HG03378 (cell line): ENCODE results near the gene SLC26A11.
"Not testable (repeated sequence)": the region's sequence is repeated elsewhere in the genome, so short reads cannot be mapped to it uniquely, and the experiment has no call there.

Experiments
- ATAC-seq: cut with Tn5 transposase; IDR thresholded peaks from one replicate; pipeline ENCODE4 v1.9.1; 2021; ENCODE audit warnings: mild to moderate bottlenecking, moderate library complexity; ENCODE audit not compliant: unreplicated experiment

Gene SLC26A11

GRCh38 chr17:80195671-80196529 lies 24.3 kb upstream of the SLC26A11 start:
- ATAC-seq = no peak

DNA sequence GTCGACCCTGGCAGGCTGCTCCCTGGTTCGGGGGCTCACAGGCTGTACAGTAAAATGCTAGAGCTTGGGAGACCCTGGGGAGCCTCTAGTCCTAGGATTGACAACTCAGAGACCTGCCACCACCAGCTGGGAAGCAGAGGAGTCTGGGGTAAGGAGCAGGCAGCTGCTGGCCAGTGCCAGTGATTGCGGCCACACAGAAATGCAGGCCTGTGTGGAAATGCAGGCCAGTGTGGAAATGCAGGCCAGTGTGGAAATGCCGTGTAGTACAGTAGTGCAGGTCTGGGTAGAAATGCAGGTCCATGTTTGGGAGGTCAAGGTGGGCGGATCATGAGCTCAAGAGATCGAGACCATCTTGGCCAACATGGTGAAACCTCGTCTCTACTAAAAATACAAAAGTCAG lies 23.6 kb upstream of the SLC26A11 start:
- no peak for ATAC-seq

- ATAC-seq = no peak
Measured at GRCh38 chr17:80198144-80198661, 22.0 kb upstream of the SLC26A11 start.

GRCh38 chr17:80199295-80199694 lies 20.9 kb upstream of the SLC26A11 start:
- ATAC-seq = not testable (repeated sequence)

DNA sequence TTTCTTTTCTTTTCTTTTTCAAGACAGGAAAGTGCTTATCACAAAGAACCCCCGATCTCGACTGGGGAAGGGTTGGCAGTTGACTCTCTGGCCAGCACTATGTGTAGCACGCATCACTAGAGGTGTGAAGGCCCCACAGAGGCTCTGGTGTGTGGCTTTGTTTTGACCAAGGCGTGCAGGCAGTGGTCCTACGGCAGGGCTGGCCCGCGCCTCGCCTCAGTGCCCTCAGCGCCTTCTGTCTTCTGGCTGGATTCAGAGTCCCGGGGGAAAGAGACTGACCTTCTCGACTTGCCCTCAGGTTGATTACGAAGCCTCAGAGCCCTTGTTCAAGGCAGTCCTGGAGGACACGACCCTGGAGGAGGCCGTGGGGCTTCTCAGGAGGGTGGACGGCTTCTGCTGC lies 18.8 kb upstream of the SLC26A11 start:
- ATAC-seq = no peak

- no peak for ATAC-seq
Measured at GRCh38 chr17:80202197-80202596, 18.0 kb upstream of the SLC26A11 start.

- no peak for ATAC-seq
Measured at GRCh38 chr17:80203471-80203963, 16.7 kb upstream of the SLC26A11 start.

DNA sequence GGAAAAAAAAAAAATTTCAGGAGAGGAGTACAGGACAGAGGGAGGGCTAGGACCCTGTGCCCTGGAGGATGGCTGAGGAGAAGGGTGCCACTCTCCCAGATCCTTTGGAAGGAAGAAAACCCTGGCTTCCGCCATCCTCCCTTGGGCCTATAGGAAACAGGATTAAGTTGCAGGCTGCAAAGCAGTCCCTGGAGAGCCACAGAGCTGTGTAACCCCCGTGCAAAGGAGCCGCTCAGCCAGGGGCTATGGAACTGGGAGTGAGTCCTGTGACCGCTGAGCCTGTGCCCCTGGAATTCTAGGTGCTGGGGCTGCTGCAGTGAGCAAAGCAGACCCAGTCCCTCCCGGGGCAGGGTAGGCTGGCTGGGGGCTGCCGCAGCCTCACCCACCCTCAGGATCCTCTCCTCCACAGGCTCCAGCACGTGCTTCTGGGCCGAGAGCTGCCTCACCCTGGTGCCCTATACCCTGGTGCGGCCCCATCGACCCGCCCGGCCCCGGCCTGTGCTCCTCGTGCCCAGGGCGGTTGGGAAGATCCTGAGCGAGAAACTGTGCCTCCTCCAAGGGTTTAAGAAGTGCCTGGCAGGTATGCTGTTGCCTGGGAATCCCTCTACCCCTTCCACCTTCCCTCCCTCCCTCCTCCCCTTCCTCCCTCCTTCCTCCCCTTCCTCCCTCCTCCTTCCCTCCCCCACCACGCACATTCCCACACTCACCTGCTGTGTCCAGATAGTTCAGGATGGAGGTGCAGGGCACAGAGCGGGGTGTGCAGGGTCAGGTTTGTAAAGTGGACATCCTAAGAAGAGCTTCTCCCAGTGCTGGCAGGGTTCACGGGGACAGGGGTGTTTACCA lies 15.4 kb upstream of the SLC26A11 start:
- no peak for ATAC-seq

DNA sequence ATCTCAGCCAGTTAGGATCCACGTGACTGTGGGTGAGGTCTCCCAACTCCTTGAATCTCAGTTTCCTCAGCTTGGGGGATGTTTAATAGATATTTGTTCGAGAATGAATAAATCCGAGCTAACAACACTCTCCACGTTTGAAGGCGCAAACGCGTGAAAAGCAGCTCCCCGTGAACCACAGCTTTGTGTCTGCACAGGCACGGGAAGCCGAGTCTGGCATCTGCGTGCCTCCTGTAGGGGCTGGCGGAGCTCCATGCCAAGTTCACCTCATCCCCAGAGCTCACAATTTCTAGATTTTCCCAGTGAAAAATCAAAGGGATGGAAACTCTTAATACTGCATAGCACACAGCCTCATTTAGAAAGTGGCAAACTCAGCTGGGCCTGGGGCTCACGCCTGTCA lies 14.4 kb upstream of the SLC26A11 start:
- ATAC-seq = no peak

DNA sequence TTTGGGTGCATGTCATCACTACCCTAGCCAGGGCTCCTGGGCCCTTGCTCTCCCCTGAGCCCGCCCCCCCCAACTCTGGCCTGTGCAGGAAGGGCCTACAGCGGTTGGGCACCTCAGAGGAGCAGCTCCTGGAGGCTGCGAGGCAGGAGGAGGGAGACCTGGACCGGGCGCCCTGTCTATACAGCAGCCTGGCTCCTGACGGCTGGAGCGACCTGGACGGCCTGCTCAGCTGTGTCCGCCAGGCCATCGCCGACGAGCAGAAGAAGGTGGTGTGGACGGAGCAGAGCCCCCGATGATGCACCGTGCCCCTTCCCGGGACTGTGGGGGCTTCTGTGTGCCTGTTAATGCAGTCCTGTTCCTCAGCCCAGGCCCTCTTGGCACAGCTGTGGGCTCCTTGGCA lies 12.2 kb upstream of the SLC26A11 start:
- no peak for ATAC-seq

DNA sequence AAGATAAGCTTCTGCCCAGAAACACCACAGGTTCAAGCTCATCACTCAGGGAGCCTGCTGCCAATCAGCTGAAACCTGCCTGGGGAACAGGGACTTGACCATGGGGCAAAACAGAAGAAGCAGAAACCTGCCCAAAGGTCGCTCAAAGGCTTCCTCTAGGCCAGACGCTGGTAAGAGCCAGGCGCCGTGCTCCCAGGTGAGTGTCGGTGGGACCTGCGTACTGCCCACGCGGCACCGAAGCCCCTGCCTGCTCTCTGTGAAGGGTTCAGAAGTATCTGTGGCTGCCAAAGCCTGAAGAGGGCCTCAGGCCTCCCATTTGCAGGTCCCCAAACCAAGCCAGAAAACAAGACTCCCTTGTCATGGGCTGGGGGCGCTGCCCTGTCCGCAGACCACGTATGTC lies 10.5 kb upstream of the SLC26A11 start:
- ATAC-seq = no peak

GRCh38 chr17:80210348-80211108 lies 9.7 kb upstream of the SLC26A11 start:
- no peak for ATAC-seq

DNA sequence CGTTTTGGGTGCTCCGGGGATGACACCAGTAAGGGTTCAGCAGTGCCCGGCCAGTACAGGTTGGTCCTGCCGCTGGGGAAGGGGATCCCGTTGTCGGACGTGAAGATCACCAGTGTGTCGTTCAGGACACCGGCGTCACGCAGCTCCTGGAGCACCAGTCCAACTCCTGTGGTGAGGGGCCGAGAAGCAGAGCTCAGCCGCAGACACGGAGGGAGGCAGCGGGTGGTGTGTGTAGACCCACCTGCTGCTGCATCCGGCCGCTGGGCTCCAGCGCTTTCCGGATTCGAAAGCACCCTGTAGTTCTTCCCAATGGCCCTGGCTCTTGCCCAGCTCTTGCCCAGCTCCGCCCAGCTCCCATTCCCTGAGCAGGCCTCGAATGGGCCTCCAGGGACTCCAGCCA lies 8.1 kb upstream of the SLC26A11 start:
- no peak for ATAC-seq

- ATAC-seq = no peak
Measured at GRCh38 chr17:80212511-80212910, 7.7 kb upstream of the SLC26A11 start.

DNA sequence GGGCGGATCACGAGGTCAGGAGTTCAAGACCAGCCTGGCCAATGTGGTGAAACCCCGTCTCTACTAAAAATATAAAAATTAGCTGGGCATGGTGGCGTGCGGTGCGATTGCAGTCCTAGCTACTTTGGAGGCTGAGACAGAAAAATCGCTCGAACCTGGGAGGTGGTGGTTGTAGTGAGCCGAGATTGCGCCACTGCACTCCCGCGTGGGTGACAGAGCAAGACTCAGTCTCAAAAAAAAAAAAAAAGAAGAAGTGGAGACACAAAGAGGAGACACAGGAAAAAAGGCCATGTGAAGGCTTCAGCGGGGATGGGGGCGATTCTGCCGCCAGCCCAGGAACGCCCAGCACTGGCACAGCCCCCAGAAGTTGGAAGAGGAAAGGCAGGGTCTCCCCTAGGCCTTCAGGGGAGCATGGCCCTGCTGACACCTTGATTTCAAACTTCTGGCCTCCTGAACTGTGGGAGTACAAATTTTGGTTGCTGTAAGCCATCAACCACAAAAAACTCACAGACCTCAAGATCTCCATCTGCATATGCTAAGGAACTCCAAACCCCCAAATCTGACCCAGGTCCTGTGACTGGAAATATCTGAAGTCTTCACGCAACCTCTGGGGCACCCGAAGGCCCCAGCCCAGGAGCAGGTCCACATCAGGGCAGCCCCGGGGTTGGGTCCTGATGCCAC lies 7.1 kb upstream of the SLC26A11 start:
- no peak for ATAC-seq

GRCh38 chr17:80213643-80213975 lies 6.6 kb upstream of the SLC26A11 start:
- ATAC-seq = no peak

DNA sequence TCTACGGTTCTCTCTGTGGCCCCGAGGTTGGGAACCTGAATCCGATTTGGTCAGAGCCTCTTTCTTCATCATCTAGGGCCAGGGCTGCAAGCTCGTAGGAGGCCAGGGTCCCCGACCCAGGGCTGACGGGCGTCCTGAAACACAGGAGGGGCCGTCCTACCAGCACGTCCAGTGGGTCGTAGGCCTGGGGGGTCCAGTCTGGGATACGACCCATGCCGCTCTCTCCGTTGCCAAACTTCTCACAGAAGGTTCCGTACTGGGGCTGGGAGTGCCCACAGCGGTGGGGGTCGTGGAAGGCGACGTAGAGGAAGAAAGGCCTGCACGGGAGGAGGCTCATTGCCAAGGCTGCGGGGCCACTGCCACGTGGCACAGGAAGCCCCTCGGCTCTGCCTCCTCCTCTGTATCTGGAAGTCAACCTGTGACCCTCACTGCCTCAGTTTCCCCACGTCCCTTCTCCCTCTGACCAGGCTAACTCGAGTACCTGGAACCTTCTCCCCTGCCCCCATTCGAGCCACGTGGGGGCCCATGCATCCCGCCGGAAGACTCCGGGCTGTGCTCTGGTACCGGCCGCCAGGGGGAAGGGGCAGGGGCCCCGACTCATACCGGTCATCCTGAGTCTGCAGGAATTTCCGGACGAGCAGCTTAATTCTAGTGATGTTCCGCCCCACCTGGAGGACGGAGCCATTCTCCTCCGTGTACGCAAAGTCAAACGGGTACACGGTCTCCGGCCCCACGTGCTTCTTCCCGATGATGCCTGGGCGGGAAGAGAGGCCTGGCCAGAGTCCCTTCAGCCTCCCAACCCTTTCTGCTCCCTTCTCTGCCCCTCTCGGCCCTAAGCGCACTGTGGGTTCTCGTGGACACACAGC lies 6.0 kb upstream of the SLC26A11 start:
- ATAC-seq = no peak

DNA sequence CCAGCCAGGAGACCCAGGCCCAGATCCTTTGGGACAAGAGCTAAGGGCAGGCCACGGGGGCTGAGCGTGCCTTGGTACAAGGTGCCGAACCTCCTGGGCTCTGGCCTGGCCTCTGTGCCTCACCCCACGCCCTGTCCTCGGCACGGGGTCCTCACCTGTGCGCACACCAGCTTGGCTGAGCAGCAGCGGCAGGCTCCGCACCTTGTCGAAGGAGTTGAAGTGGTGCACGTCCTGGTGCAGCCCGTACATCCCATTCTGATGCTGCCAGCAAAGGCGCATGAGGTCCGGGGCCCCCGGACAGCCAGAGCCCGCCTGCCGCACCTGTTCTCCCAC lies 5.4 kb upstream of the SLC26A11 start:
- ATAC-seq = no peak
